WTC11 (cell line): ENCODE measurements around the gene RFX8. TPM values are rescaled to one million over a fixed set of nuclear protein-coding genes. Genes with fewer than 3 reads are reported as not detected.

Experiments
- ATAC-seq: fragments of 200-7000 bp; cut with Tn5 transposase; 2 replicates; pipeline ENCODE4 v1.10.0; 2021; ENCODE audit warnings: mild to moderate bottlenecking, moderate library complexity
- CTCF ChIA-PET: fragments of 300-600 bp; sonication (Branson Sonifier 250); formaldehyde crosslinking; loops from one replicate; lab custom pipeline; 2021; ENCODE audit warnings: antibody characterized with exemption; lab: Charles Lee
- POLR2A ChIA-PET: fragments of 350-600 bp; sonication (Branson Sonifier 250); formaldehyde crosslinking; loops from one replicate; lab custom pipeline; 2021; ENCODE audit warnings: antibody characterized with exemption; lab: Charles Lee
- DNase-seq: peaks from one replicate; pipeline ENCODE4 v3.0.0; 2021; ENCODE audit warnings: low spot score
- H3K27ac Mint-ChIP-seq: 2 replicates; pipeline ENCODE4 v1.8.0; 2021; ENCODE audit warnings: mixed read lengths
- H3K27me3 Mint-ChIP-seq: 2 replicates; pipeline ENCODE4 v1.8.0; 2021; ENCODE audit warnings: low read depth, mild to moderate bottlenecking, moderate library complexity, mixed read lengths
- H3K36me3 Mint-ChIP-seq: 2 replicates; pipeline ENCODE4 v1.8.0; 2021; ENCODE audit warnings: mixed read lengths
- H3K4me1 Mint-ChIP-seq: 2 replicates; pipeline ENCODE4 v1.8.0; 2022; ENCODE audit warnings: mixed read lengths
- H3K4me3 Mint-ChIP-seq: 2 replicates; pipeline ENCODE4 v1.8.0; 2021; ENCODE audit warnings: mild to moderate bottlenecking, moderate library complexity, mixed read lengths
- H3K9me3 Mint-ChIP-seq: 2 replicates; pipeline ENCODE4 v1.8.0; 2021; ENCODE audit warnings: mixed read lengths
- AR ChIP-seq: fragments of 250-450 bp; sonication (Bioruptor Pico); IDR thresholded peaks from 2 replicates; pipeline ENCODE4 v1.9.0; 2021; ENCODE audit warnings: mild to moderate bottlenecking
- ATF2 ChIP-seq: sonication (generic); formaldehyde crosslinking; IDR thresholded peaks from 2 replicates; pipeline ENCODE4 v1.8.1; 2022; ENCODE audit warnings: low read depth, missing genetic modification reagents, borderline replicate concordance
- CREB1 ChIP-seq: sonication (generic); formaldehyde crosslinking; IDR thresholded peaks from 2 replicates; pipeline ENCODE4 v1.8.0; 2023; ENCODE audit warnings: mild to moderate bottlenecking, missing genetic modification reagents
- CTCF ChIP-seq: fragments of 200-600 bp; IDR thresholded peaks from 2 replicates; pipeline ENCODE4 v1.8.0; 2022; ENCODE audit warnings: antibody characterized with exemption
- JAZF1 ChIP-seq: fragments of 250-450 bp; sonication (Bioruptor Pico); IDR thresholded peaks from 2 replicates; pipeline ENCODE4 v1.9.0; 2021; ENCODE audit warnings: moderate library complexity, mild to moderate bottlenecking, inconsistent platforms
- NFYB ChIP-seq: sonication (generic); formaldehyde crosslinking; conservative IDR thresholded peaks from 2 replicates; pipeline ENCODE4 v1.8.0; 2022; ENCODE audit warnings: low read depth, missing genetic modification reagents
- NR2C2 ChIP-seq: sonication (generic); formaldehyde crosslinking; IDR thresholded peaks from 2 replicates; pipeline ENCODE4 v1.8.0; 2022; ENCODE audit warnings: mild to moderate bottlenecking, missing genetic modification reagents
- OVOL2 ChIP-seq: fragments of 250-450 bp; sonication (Bioruptor Pico); IDR thresholded peaks from 2 replicates; pipeline ENCODE4 v1.9.0; 2021; ENCODE audit warnings: mild to moderate bottlenecking, borderline replicate concordance
- TEAD4 ChIP-seq: sonication (generic); formaldehyde crosslinking; IDR thresholded peaks from 2 replicates; pipeline ENCODE4 v1.8.0; 2022; ENCODE audit warnings: mild to moderate bottlenecking, missing genetic modification reagents
- ZBTB43 ChIP-seq: sonication (generic); formaldehyde crosslinking; IDR thresholded peaks from 2 replicates; pipeline ENCODE4 v1.8.1; 2023; ENCODE audit warnings: mild to moderate bottlenecking, missing genetic modification reagents
- ZNF281 ChIP-seq: sonication (generic); formaldehyde crosslinking; IDR thresholded peaks from 2 replicates; pipeline ENCODE4 v1.8.0; 2023; ENCODE audit warnings: mild to moderate bottlenecking, missing genetic modification reagents
- ZNF317 ChIP-seq: sonication (generic); formaldehyde crosslinking; IDR thresholded peaks from 2 replicates; pipeline ENCODE4 v1.8.1; 2023; ENCODE audit warnings: low read depth, mild to moderate bottlenecking, moderate library complexity, missing genetic modification reagents, borderline replicate concordance
- ZNF423 ChIP-seq: fragments of 250-450 bp; sonication (Bioruptor Pico); IDR thresholded peaks from 2 replicates; pipeline ENCODE4 v2.1.2; 2022; ENCODE audit warnings: mild to moderate bottlenecking, moderate library complexity
- ZNF512 ChIP-seq: sonication (generic); formaldehyde crosslinking; IDR thresholded peaks from 2 replicates; pipeline ENCODE4 v1.8.1; 2022; ENCODE audit warnings: missing genetic modification reagents, borderline replicate concordance
- ZNF671 ChIP-seq: fragments of 250-450 bp; sonication (Bioruptor Pico); IDR thresholded peaks from 2 replicates; pipeline ENCODE4 v1.8.0; 2021; ENCODE audit warnings: mild to moderate bottlenecking
- ZSCAN18 ChIP-seq: fragments of 250-450 bp; sonication (Bioruptor Pico); IDR thresholded peaks from 2 replicates; pipeline ENCODE4 v2.1.2; 2022; ENCODE audit warnings: mild to moderate bottlenecking, moderate library complexity
- total RNA-seq: library from RNA; stranded (reverse); gene quantifications from 3 replicates; pipeline ENCODE4 v1.2.3, GENCODE V29; 2021

Gene RFX8
- total RNA-seq, 1 experiment from 2014 or later: 0.28 TPM

- H3K4me3 Mint-ChIP-seq: no peak overlapping the region
- no peak for ATAC-seq
- no peaks in the 10 kb centered on the region for H3K27me3 Mint-ChIP-seq
- POLR2A ChIA-PET: interaction anchor here (0.6 kb wide), 1 partner anchor 359 kb away, joined by 3 read pairs; no protein-coding TSS in a partner anchor
- H3K36me3 Mint-ChIP-seq: no peaks in the 10 kb centered on the region
- no peak overlapping the region for H3K27ac Mint-ChIP-seq
- H3K4me1 Mint-ChIP-seq: peaks cover 11% of the 10 kb centered on the region; the same call in 1 of the 2 replicates
- no peaks in the 10 kb centered on the region for H3K9me3 Mint-ChIP-seq
- TF ChIP-seq ZNF281 (CRISPR knock-in tag) (no peak), ZNF317 (CRISPR knock-in tag) (no peak), OVOL2 (no peak), NR2C2 (CRISPR knock-in tag) (no peak), ZNF512 (CRISPR knock-in tag) (no peak), ZNF671 (CRISPR knock-in tag) (no peak), AR (no peak), ZSCAN18 (CRISPR knock-in tag) (no peak), ZBTB43 (CRISPR knock-in tag) (no peak), ZNF423 (no peak), CTCF (no peak), JAZF1 (CRISPR knock-in tag) (no peak)
- TF ChIP-seq, all 79 proteins: peak for 0
- no peak for DNase-seq
- CTCF ChIA-PET: interaction anchor here (0.7 to 3.1 kb wide), 8 partner anchors 9 to 414 kb away, joined by 3 to 13 read pairs (median 5); partner anchors contain the start of gene CREG2
Measured at GRCh38 chr2:101408925-101409324, 66.0 kb downstream of the RFX8 start.

GRCh38 chr2:101405351-101405899 lies 69.5 kb downstream of the RFX8 start:
- ChIA-PET CTCF (interaction anchor here (1.7 kb wide), 1 partner anchor 64 kb away, joined by 4 read pairs; no protein-coding TSS in a partner anchor), POLR2A (no interaction called here)
- no peak overlapping the region for H3K27ac Mint-ChIP-seq
- DNase-seq (no peak), ATAC-seq (no peak)
- H3K4me3 Mint-ChIP-seq: no peak overlapping the region
- H3K9me3 Mint-ChIP-seq: no peaks in the 10 kb centered on the region
- peaks cover 6% of the 10 kb centered on the region for H3K4me1 Mint-ChIP-seq
- H3K27me3 Mint-ChIP-seq: no peaks in the 10 kb centered on the region; the same call in 1 of the 2 replicates
- H3K36me3 Mint-ChIP-seq: no peaks in the 10 kb centered on the region
- TF ChIP-seq ATF2 (CRISPR knock-in tag): no peak
- no peak for TF ChIP-seq TEAD4 (CRISPR knock-in tag)
- TF ChIP-seq NFYB (CRISPR knock-in tag): no peak
- TF ChIP-seq CREB1 (CRISPR knock-in tag): no peak
